IPS-20b (cell line): Measurements from ENCODE around the gene SVIL.
A peak's percentile ranks its signal among the peaks of the same experiment; 100 is the strongest.
"Not testable (repeated sequence)": the region's sequence is repeated elsewhere in the genome, so short reads cannot be mapped to it uniquely, and the experiment has no call there.

Experiments used
- H3K27ac ChIP-seq: one replicate; pipeline ENCODE4 v1.5.1; 2013; ENCODE audit warnings: low read length
- H3K27me3 ChIP-seq: 2 replicates; pipeline ENCODE4 v1.6.1; 2013; ENCODE audit warnings: mild to moderate bottlenecking, low read length, inconsistent platforms; ENCODE audit not compliant: insufficient read depth
- H3K36me3 ChIP-seq: 2 replicates; pipeline ENCODE4 v1.6.1; 2013; ENCODE audit warnings: low read depth, mild to moderate bottlenecking, inconsistent platforms, low read length, moderate library complexity; ENCODE audit not compliant: insufficient read depth
- H3K4me1 ChIP-seq: 2 replicates; pipeline ENCODE4 v1.6.1; 2013; ENCODE audit warnings: mild to moderate bottlenecking, control low read depth, inconsistent platforms, low read length, moderate library complexity; ENCODE audit not compliant: insufficient read depth
- H3K4me3 ChIP-seq: 2 replicates; pipeline ENCODE4 v1.5.1; 2013; ENCODE audit warnings: mild to moderate bottlenecking, low read length, inconsistent platforms
- H3K9ac ChIP-seq: 2 replicates; pipeline ENCODE4 v1.6.1; 2013; ENCODE audit warnings: low read depth, mild to moderate bottlenecking, inconsistent platforms, low read length, moderate library complexity
- H3K9me3 ChIP-seq: 2 replicates; pipeline ENCODE4 v1.6.1; 2013; ENCODE audit warnings: mild to moderate bottlenecking, low read depth, low read length, inconsistent platforms; ENCODE audit not compliant: insufficient read depth

The SVIL gene

DNA sequence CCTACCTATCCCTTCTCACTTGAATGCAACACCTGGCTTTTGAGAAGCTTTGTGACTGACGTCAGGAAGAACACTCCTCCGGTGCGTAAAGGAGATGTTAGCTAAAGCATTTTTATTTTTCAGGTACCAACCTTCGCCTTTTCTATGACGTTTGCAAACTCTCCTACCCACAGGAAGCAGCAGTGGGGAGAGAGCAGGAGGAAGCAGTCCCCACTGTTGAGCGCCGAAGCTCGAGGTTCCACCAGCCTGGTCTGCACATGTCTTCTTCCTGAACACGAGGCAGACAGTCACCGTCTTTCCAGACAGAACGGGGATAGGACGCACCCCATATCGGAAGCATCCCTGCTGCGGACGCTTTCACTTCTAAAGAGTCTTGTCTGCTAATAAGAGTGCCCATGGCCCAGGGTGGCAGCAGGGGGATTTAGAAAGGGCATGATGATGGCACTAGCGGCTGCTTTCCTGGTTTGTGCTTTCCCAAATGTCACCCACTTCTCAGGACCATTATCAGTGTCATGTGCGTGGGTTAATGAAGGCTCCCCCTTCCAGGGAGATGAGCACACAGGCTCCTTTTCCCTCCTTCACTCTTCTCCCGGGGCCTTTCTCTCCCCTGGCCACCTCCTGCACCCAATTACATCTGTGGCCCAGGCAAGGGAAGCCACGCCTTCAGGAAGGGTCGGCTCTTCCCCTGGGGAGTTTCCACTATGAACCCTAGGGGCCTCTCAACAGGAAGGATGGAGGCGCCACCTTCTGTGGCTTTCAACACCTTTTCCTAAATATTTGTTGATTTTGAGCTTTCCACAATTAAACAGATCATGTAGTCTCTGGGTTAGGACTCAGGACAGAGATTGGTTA lies 147.5 kb downstream of the SVIL start:
- not testable (repeated sequence) for H3K9me3 ChIP-seq, H3K9ac ChIP-seq, H3K4me1 ChIP-seq, H3K27ac ChIP-seq, H3K27me3 ChIP-seq, H3K4me3 ChIP-seq
- H3K36me3 ChIP-seq = peaks cover 26% of the 10 kb centered on the region

DNA sequence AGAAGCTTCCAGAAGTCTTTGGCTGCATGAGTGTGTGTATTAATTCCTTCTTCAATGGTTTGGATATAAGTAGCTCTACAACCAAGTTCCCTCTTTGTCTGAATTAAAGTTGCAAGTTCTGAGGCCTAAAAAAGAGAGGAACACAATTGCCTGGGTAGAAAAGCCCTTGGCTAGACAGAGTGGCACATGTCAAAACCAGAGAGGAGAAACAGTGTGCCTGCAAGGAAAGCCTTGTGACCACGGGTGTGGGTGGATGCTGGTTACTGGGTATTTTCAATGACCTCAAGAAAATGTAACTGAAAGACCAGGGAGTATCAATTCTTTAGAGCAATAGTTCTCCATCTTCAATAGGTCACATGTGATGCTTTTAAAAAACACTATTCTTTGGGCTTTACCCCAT lies 148.3 kb downstream of the SVIL start:
- no peak overlapping the region for H3K27ac ChIP-seq
- no peaks in the 10 kb centered on the region for H3K27me3 ChIP-seq
- no peak overlapping the region for H3K9ac ChIP-seq
- peaks cover 9% of the 10 kb centered on the region for H3K4me1 ChIP-seq
- H3K4me3 ChIP-seq = no peak overlapping the region
- H3K36me3 ChIP-seq = peaks cover 22% of the 10 kb centered on the region
- H3K9me3 ChIP-seq = no peaks in the 10 kb centered on the region

DNA sequence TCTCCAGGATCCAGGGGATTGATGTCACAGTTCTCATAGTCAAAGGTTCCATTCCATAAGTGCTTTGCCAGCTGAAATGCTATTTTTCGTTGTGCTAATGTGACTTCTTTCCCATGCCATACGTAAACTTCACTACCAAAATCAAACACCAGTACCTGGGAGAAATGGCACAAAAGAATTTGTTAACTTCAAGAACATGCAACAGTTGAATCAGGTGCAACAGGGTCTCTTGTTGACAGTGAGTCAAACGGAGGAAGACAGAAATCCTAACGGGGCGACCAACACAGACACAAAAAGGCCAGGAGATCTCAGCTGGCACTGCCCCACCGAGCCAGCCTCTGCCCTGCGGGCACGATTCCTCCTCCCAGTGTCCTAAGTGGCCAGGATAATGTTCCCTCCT lies 150.1 kb downstream of the SVIL start:
- H3K9me3 ChIP-seq, H3K27ac ChIP-seq, H3K4me1 ChIP-seq, H3K27me3 ChIP-seq, H3K4me3 ChIP-seq, H3K9ac ChIP-seq: not testable (repeated sequence)
- peaks cover 33% of the 10 kb centered on the region for H3K36me3 ChIP-seq

DNA sequence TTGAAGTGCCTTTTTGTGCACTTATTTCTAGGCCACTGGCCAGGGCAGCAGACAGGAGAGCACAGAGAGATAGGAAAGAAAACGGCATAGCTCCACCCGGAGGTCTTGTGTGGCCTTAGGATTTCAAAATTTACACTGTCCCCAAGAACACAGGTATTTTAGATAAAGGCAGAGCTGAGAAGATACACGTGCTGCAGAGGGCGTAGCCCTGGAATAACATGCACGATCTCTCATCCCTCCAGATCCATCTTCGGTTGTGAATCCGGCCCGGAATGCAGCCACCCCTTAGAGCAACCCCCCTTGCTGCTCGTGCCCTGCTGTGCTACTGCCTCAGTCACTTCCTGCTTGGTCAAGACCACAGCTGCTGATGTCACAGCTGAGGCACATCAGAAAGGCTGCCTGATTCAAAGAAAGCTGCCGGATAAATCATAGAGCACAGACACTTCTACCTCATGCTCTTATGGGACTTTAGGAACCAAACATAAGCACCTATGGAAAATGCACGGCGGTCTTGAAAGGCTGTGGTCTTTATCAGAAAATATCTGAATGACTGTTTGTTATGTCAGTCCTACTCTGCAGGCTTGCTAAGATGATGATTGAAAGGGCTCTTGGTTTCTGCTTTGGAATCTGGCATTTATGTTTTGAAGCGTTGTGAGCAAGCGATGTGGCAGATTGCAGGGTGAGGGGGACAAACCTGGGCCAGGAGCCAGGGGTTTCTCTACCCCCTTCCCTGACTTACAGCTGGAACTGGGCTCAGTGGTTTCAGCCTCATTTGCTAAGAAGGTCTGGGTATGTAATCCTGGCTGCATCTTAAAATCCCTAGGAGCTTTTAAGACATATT lies 152.0 kb downstream of the SVIL start:
- Histone ChIP-seq H3K9ac (peak overlapping the region; percentile 47; the same call in 1 of the 2 replicates), H3K27me3 (no peaks in the 10 kb centered on the region), H3K4me3 (no peak overlapping the region; the same call in 1 of the 2 replicates), H3K36me3 (peaks cover 23% of the 10 kb centered on the region), H3K4me1 (peaks cover 9% of the 10 kb centered on the region), H3K9me3 (no peaks in the 10 kb centered on the region), H3K27ac (no peak overlapping the region)

DNA sequence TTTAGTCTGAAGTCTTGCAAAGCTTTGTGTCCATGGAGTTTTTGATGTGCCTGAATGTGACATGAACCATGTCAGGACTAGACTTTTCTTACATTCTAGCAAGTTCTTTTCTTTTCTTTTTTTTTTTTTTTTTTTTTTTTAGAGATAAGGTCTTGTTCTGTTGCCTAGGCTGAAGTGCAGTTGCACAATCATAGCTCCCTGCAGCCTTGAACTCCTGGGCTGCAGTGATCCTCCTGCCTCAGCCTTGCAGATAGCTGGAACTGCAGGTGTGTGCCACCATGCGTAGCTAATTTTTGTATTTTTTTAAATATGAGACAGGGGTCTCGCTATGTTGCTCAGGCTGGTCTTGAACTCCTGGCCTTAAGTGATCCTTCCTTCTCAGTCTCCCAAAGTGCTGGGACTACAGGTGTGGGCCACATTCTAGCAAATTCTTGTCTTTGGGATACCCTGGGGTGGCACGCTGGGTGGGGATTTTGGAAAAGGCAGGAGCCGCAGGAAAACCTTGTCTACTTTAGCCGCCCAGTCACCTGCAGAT lies 152.8 kb downstream of the SVIL start:
- peaks cover 9% of the 10 kb centered on the region for H3K4me1 ChIP-seq
- H3K4me3 ChIP-seq = no peak overlapping the region
- H3K9me3 ChIP-seq = no peaks in the 10 kb centered on the region
- H3K36me3 ChIP-seq = peaks cover 23% of the 10 kb centered on the region
- no peaks in the 10 kb centered on the region for H3K27me3 ChIP-seq
- H3K9ac ChIP-seq = no peak overlapping the region
- H3K27ac ChIP-seq = no peak overlapping the region

DNA sequence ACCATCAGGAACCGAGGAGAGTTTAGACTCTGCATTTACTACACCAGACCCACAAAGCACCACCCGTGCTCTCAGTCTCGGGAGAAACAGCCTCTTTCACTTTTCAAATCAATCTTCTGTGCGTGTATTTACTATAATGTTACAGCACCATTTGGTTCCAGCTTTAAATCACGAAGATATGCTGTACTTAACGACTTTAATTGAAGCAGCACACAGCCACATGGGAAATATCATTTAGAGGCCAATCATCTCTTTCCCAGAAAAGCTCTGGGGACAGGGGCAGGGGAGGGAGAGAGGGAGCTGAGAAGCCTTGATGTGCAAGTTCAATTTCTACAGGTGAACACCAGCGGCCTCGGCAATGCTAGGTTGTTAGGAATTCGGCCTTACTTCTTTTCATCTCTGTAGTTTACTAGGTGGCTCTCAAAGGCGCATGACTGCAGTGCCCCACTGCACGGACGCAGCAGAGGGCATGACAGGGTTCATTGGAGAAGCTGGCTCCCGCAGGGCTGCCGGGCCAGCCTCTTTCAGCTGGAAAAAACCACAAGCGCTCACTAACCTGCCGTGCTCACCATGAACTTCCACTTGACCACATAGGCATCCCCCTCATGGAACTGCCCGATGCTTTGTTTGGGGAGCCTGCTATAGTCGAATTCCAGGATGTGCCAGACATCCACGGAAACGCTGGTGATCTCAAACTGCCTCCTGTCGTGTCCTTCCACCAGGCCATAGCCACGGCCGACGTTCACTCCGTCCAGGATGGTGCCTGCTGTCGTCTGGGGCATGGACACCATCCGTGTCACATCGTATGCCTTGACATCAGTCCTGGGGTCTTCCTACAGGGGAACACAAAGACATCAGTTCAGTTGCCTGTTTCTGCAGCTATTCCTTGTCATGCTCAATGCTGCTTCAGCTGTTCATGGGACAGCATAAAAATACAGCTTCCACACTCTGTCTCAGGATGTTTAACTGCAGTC lies 154.5 kb downstream of the SVIL start:
- Histone ChIP-seq H3K4me3 (no peak overlapping the region), H3K9ac (no peak overlapping the region), H3K36me3 (peaks cover 11% of the 10 kb centered on the region), H3K4me1 (peaks cover 9% of the 10 kb centered on the region), H3K27me3 (no peaks in the 10 kb centered on the region), H3K9me3 (no peaks in the 10 kb centered on the region), H3K27ac (no peak overlapping the region)

DNA sequence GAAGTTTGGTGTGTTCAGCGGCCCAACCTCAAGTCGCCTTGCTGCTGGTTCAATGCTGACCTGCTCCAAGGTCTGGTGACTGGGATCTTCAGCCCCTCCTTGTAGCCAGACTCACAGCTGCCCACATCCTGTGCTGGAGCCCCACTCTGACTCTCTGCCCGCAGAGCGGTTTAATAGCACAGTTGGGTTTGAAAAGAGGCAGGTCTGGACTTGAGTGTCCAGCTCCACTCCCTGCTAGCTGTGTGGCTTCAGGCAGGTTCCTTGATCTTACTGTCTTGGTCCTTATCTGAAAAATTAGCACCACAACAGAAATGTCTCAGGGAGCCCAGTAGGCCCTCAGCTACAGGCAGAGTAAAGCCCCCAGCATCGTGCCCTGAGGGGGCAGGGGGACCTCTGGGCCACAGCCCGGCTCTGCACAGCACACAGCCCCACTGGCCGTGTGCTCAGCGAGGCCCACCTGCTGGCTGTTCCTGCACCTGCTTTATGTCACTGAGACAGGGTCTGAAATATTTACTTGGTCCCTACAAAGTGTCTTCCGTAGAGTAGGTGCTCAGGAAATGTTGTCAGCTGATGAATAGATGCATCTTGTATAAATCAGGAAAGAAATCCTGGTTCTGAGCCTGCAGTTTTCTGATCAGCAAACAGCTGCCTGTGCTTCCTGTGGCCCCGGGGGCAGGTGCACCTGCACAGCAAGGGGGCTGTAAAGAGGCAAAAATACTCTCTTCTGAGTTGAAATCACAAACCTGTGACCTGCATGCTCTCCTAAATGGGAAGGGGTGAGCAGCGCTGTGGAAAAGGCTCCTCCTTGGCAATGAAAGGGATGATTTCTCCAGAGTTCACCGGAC lies 155.5 kb downstream of the SVIL start:
- Histone ChIP-seq H3K9me3 (no peaks in the 10 kb centered on the region), H3K4me3 (no peak overlapping the region), H3K9ac (no peak overlapping the region), H3K27ac (no peak overlapping the region), H3K27me3 (no peaks in the 10 kb centered on the region), H3K36me3 (peaks cover 11% of the 10 kb centered on the region), H3K4me1 (peaks cover 9% of the 10 kb centered on the region)

DNA sequence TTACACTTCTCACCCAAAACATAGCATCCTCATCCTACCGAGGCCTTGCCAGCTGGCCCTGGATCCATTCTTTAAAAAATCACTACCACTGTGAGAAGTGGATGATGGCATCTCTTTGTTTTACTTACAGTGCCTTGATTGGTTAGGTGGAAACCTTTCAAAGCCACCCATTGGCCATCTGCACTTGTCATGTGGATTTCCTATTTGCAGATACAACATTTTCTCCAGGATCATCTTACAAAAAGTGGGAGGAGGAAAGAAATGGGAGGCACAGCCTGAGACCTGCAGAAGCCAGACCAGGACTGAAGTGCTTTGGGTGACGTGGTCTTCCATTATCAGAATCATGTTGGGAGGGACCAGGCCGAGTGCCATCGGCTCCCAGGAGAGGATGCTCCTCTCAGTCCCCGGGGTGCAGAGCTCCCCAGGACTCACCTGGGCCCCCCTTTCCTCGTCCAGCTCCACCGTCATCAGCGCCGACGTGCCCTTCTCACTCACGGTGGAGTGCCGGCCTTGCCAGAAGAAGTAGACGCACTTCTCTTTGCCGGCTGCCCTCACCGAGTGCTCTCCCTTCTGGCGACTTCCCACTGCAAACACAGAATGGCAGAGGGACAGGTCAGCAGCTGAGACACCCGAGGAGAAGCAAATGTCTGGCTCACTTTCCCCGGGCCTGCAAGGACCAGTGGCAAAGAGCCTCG lies 161.2 kb downstream of the SVIL start:
- Histone ChIP-seq H3K36me3 (peaks cover 4% of the 10 kb centered on the region; the same call in 1 of the 2 replicates), H3K27me3 (no peaks in the 10 kb centered on the region)

DNA sequence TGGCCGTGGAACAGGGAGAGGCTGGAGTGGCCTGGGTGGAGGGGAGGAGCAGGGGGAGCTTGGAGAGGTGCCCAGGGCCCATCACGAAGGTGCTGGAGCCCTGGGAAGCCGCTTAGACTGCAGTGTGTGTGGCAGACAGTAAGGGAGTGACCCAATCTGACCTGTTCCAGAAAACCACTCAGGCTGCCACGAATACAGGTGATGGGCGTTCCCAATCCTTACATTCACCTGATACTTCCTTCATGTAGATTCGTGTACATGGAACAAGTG lies 161.7 kb downstream of the SVIL start:
- Histone ChIP-seq H3K9me3 (no peaks in the 10 kb centered on the region), H3K27ac (no peak overlapping the region), H3K36me3 (peaks cover 4% of the 10 kb centered on the region; the same call in 1 of the 2 replicates), H3K27me3 (no peaks in the 10 kb centered on the region), H3K4me3 (no peak overlapping the region), H3K9ac (no peak overlapping the region), H3K4me1 (no peaks in the 10 kb centered on the region; the same call in 1 of the 2 replicates)

More for the DNA sequence above, 161.2 kb downstream of the SVIL start:
- no peak overlapping the region for H3K27ac ChIP-seq
- H3K4me1 ChIP-seq = no peaks in the 10 kb centered on the region; the same call in 1 of the 2 replicates
- H3K4me3 ChIP-seq = no peak overlapping the region
- H3K9me3 ChIP-seq = no peaks in the 10 kb centered on the region
- no peak overlapping the region for H3K9ac ChIP-seq
